NOMO-1 treated with dmso at 0.1 percent for 144 hours (cell line): ENCODE data around the gene LKAAEAR1.

Experiments
- DNase-seq: peaks from one replicate; lab custom pipeline; 2025; ENCODE audit not compliant: unreplicated experiment; lab: John Stamatoyannopoulos, UW

The LKAAEAR1 gene

GRCh38 chr20:64068386-64069208 is 15.6 kb downstream of the LKAAEAR1 start:
- DNase-seq, result no peak

- no peak for DNase-seq
Measured at GRCh38 chr20:64067733-64068307, 16.4 kb downstream of the LKAAEAR1 start.

GRCh38 chr20:64067005-64067632 is 17.1 kb downstream of the LKAAEAR1 start:
- DNase-seq, result no peak

GRCh38 chr20:64065974-64066343 is 18.2 kb downstream of the LKAAEAR1 start:
- peak; percentile 45 for DNase-seq

GRCh38 chr20:64065062-64065973 is 18.9 kb downstream of the LKAAEAR1 start:
- DNase-seq, result no peak

GRCh38 chr20:64064145-64064698 is 20.0 kb downstream of the LKAAEAR1 start:
- no peak for DNase-seq

GRCh38 chr20:64063389-64064144 is 20.6 kb downstream of the LKAAEAR1 start:
- no peak for DNase-seq

GRCh38 chr20:64062596-64063388 is 21.4 kb downstream of the LKAAEAR1 start, which contains the start of gene TCEA2:
Gene TCEA2 (plus strand): TSS chr20:64063198. CDS start chr20:64063313, 115 bp downstream.
- DNase-seq, result peak; percentile 88

GRCh38 chr20:64062276-64062595 is 22.0 kb downstream of the LKAAEAR1 start:
- DNase-seq, result no peak

GRCh38 chr20:64058536-64058935 is 25.7 kb downstream of the LKAAEAR1 start:
- DNase-seq, result no peak

- DNase-seq, result peak; percentile 48
Measured at GRCh38 chr20:64057628-64058498, 26.3 kb downstream of the LKAAEAR1 start.

GRCh38 chr20:64056889-64057627 is 27.1 kb downstream of the LKAAEAR1 start:
- no peak for DNase-seq

GRCh38 chr20:64056639-64056888 is 27.6 kb downstream of the LKAAEAR1 start:
- DNase-seq, result no peak

- no peak for DNase-seq
Measured at GRCh38 chr20:64055893-64056638, 28.1 kb downstream of the LKAAEAR1 start.

- DNase-seq, result no peak
Measured at GRCh38 chr20:64055396-64055892, 28.8 kb downstream of the LKAAEAR1 start.

- no peak for DNase-seq
Measured at GRCh38 chr20:64053841-64054661, 30.1 kb downstream of the LKAAEAR1 start.
